K562 (cell line): ENCODE results near the gene COX6B1. TPM values are rescaled to one million over a fixed set of nuclear protein-coding genes. Genes with fewer than 3 reads are reported as not detected.

Experiments used
- CCAR2 ChIP-seq: fragments of 200-400 bp; formaldehyde crosslinking; IDR thresholded peaks from 2 replicates; pipeline ENCODE4 v1.6.1; 2017; ENCODE audit warnings: mild to moderate bottlenecking, low read depth, low read length
- COPS2 ChIP-seq: fragments of 450-650 bp; conservative IDR thresholded peaks from 2 replicates; pipeline ENCODE4 v1.6.1; 2016; ENCODE audit warnings: mild to moderate bottlenecking, moderate library complexity
- HDAC6 ChIP-seq: IDR thresholded peaks from 2 replicates; pipeline ENCODE4 v1.6.1; 2012; ENCODE audit warnings: low read depth, mild to moderate bottlenecking, control low read depth, inconsistent platforms, low read length, moderate library complexity
- KDM4B ChIP-seq, 2 experiments: fragments of 450-650 bp in 1 of 2; sonication (generic) in 1 of 2; IDR thresholded peaks; 2 replicates each; pipeline ENCODE4 v1.6.1; 2016 to 2017; ENCODE audit warnings: borderline replicate concordance in 2 of 2, antibody characterized with exemption in 1 of 2, low read depth in 1 of 2, mild to moderate bottlenecking in 1 of 2
- MIER1 ChIP-seq: fragments of 450-650 bp; IDR thresholded peaks from 2 replicates; pipeline ENCODE4 v1.6.1; 2016; ENCODE audit warnings: antibody characterized with exemption, mild to moderate bottlenecking, low read depth
- SETDB1 ChIP-seq: IDR thresholded peaks from one replicate; pipeline ENCODE4 v1.6.1; 2012; ENCODE audit warnings: low read length, control low read depth, inconsistent platforms
- TCF7 ChIP-seq: sonication (generic); IDR thresholded peaks from 2 replicates; pipeline ENCODE4 v1.6.1; 2016; ENCODE audit warnings: antibody characterized with exemption, borderline replicate concordance
- ZKSCAN1 ChIP-seq: fragments of 150-350 bp; IDR thresholded peaks from 2 replicates; pipeline ENCODE4 v1.6.1; 2016; ENCODE audit warnings: low read depth, low read length
- ZNF146 ChIP-seq: IDR thresholded peaks from one replicate; pipeline ENCODE4 v1.6.1; 2018; ENCODE audit warnings: missing compliant biosample characterization; ENCODE audit not compliant: unreplicated experiment
- ZNF583 ChIP-seq: fragments of 250-450 bp; sonication (Bioruptor Pico); IDR thresholded peaks from 2 replicates; pipeline ENCODE4 v1.4.0; 2020
- polyA plus RNA-seq, 8 experiments: library from polyadenylated mRNA; depleted of rRNA in 4 of 8; stranded (reverse) in 5 of 8; unstranded in 3 of 8; fragments of >200 nt; fragmentation: Nextera tagmentation in 2 of 8; fragmentation: Illumina TruSeq in 1 of 8; extraction: Ambion mirVana in 2 of 8; extraction: Trizol in 1 of 8; gene quantifications; 2 replicates each; pipeline versions ENCODE4 v1.2.1 to v1.2.3, GENCODE V29; 2011 to 2014; ENCODE audit warnings: inconsistent platforms in 1 of 8, missing spikeins in 1 of 8
- total RNA-seq, 7 experiments: library from RNA; depleted of rRNA in 6 of 7; stranded (reverse); fragments of >200 nt in 6 of 7; fragmentation: Illumina TruSeq in 2 of 7; extraction: Trizol in 2 of 7; gene quantifications; 2 replicates each; pipeline versions ENCODE4 v1.2.1 to v1.2.3, GENCODE V29; 2011 to 2021; ENCODE audit warnings: low replicate concordance in 1 of 7
- TF ChIP-seq, protein P1 (sequence below): fragments of 450-650 bp; formaldehyde crosslinking; IDR thresholded peaks from 2 replicates; pipeline ENCODE4 v1.4.0; 2020; ENCODE audit warnings: mild to moderate bottlenecking, moderate library complexity
- TF ChIP-seq, protein P2 (sequence below): fragments of 250-450 bp; sonication (Bioruptor Pico); IDR thresholded peaks from 2 replicates; pipeline ENCODE4 v1.8.0; 2021; ENCODE audit warnings: moderate library complexity, mild to moderate bottlenecking, inconsistent platforms
- TF ChIP-seq, protein P3 (sequence below), 2 experiments: fragments of 450-650 bp in 1 of 2; sonication (generic) in 1 of 2; formaldehyde crosslinking in 1 of 2; IDR thresholded peaks; 2 replicates each; pipeline versions ENCODE4 v1.7.1 to v1.9.0; 2016 to 2022; ENCODE audit warnings: inconsistent platforms in 1 of 2, mild to moderate bottlenecking in 1 of 2, missing genetic modification reagents in 1 of 2
- TF ChIP-seq, protein P4 (sequence below): fragments of 450-650 bp; IDR thresholded peaks from 2 replicates; pipeline ENCODE4 v1.6.1; 2016; ENCODE audit warnings: low read depth, mild to moderate bottlenecking, moderate library complexity

COX6B1 gene
- total and polyA plus RNA-seq, 9 of the 15 experiments (the other 6 are each of a cell fraction or from before 2014, with no cell fraction given), result 777 to 2,393 (median 1,219) TPM

DNA sequence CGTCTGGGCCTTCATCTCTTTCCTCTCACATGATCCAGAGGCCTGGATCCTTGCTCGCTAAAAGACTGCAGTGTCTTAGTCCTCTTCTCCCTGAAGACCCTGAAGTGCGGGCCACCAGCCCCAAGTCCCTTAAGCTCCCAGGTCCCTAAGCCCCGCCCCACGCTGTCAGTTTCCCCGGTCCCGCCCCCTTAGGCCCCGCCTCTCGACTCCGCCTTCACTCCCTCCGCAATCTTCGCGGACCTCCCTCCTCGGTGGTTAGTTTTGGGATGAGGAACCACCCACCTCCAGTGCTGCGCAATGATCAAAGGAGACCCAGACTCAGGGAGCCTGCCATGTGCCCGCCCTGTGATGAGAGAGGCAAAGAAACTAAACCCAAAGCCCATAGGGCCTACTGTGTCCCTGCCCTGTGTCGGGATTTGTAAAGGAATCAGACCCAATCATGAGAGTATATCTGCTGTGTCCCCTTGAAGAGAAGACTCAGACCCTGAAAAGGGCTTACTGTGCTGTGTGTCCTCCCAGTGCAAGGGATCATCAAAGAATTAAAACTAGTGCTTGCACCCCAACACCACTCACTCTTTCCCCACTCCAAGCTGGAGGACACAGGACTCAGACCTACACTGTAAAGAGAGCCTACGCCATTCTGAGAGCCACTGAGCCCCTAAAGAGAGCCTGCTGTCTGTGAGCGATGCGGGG, 3.0 kb upstream of the COX6B1 start (continued):
- TF ChIP-seq, protein P1, sequence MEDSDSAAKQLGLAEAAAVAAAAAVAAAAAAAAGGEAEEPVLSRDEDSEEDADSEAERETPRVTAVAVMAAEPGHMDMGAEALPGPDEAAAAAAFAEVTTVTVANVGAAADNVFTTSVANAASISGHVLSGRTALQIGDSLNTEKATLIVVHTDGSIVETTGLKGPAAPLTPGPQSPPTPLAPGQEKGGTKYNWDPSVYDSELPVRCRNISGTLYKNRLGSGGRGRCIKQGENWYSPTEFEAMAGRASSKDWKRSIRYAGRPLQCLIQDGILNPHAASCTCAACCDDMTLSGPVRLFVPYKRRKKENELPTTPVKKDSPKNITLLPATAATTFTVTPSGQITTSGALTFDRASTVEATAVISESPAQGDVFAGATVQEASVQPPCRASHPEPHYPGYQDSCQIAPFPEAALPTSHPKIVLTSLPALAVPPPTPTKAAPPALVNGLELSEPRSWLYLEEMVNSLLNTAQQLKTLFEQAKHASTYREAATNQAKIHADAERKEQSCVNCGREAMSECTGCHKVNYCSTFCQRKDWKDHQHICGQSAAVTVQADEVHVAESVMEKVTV, result no peak
- TF ChIP-seq ZNF583 (no peak), HDAC6 (no peak), MIER1 (no peak), KDM4B (IDR thresholded peaks at IDR 0.05; ENCODE audit: borderline replicate concordance in 2 of 2, low read depth in 1 of 2) (no peak), ZKSCAN1 (no peak), TCF7 (peak; percentile 58; the same call in 1 of the 2 replicates), COPS2 (no peak), SETDB1 (no peak), ZNF146 (CRISPR knock-in tag) (no peak), CCAR2 (no peak)
- TF ChIP-seq, protein P2, sequence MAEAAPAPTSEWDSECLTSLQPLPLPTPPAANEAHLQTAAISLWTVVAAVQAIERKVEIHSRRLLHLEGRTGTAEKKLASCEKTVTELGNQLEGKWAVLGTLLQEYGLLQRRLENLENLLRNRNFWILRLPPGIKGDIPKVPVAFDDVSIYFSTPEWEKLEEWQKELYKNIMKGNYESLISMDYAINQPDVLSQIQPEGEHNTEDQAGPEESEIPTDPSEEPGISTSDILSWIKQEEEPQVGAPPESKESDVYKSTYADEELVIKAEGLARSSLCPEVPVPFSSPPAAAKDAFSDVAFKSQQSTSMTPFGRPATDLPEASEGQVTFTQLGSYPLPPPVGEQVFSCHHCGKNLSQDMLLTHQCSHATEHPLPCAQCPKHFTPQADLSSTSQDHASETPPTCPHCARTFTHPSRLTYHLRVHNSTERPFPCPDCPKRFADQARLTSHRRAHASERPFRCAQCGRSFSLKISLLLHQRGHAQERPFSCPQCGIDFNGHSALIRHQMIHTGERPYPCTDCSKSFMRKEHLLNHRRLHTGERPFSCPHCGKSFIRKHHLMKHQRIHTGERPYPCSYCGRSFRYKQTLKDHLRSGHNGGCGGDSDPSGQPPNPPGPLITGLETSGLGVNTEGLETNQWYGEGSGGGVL (CRISPR knock-in tag), result no peak
- TF ChIP-seq, protein P3, sequence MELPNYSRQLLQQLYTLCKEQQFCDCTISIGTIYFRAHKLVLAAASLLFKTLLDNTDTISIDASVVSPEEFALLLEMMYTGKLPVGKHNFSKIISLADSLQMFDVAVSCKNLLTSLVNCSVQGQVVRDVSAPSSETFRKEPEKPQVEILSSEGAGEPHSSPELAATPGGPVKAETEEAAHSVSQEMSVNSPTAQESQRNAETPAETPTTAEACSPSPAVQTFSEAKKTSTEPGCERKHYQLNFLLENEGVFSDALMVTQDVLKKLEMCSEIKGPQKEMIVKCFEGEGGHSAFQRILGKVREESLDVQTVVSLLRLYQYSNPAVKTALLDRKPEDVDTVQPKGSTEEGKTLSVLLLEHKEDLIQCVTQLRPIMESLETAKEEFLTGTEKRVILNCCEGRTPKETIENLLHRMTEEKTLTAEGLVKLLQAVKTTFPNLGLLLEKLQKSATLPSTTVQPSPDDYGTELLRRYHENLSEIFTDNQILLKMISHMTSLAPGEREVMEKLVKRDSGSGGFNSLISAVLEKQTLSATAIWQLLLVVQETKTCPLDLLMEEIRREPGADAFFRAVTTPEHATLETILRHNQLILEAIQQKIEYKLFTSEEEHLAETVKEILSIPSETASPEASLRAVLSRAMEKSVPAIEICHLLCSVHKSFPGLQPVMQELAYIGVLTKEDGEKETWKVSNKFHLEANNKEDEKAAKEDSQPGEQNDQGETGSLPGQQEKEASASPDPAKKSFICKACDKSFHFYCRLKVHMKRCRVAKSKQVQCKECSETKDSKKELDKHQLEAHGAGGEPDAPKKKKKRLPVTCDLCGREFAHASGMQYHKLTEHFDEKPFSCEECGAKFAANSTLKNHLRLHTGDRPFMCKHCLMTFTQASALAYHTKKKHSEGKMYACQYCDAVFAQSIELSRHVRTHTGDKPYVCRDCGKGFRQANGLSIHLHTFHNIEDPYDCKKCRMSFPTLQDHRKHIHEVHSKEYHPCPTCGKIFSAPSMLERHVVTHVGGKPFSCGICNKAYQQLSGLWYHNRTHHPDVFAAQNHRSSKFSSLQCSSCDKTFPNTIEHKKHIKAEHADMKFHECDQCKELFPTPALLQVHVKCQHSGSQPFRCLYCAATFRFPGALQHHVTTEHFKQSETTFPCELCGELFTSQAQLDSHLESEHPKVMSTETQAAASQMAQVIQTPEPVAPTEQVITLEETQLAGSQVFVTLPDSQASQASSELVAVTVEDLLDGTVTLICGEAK (IDR thresholded peaks at IDR 0.05), result 0 out of 2 replicates have a peak, but pooled peaks have one; percentile 14
- TF ChIP-seq, protein P3 (CRISPR knock-in tag; IDR thresholded peaks at IDR 0.05), result no peak
- TF ChIP-seq, protein P4, sequence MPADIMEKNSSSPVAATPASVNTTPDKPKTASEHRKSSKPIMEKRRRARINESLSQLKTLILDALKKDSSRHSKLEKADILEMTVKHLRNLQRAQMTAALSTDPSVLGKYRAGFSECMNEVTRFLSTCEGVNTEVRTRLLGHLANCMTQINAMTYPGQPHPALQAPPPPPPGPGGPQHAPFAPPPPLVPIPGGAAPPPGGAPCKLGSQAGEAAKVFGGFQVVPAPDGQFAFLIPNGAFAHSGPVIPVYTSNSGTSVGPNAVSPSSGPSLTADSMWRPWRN, result no peak
